Muscle of leg (tissue), 11 donors: ENCODE results near the gene IRF1. TPM values are rescaled to one million over a fixed set of nuclear protein-coding genes. Genes with fewer than 3 reads are reported as not detected.

Source experiments
- DNase-seq: peaks from one replicate; pipeline ENCODE4 v3.0.0; 2013
- H3K27ac ChIP-seq: one replicate; pipeline ENCODE4 v1.5.1; 2013; ENCODE audit warnings: mild to moderate bottlenecking, low read length, control low read depth
- H3K27me3 ChIP-seq: one replicate; pipeline ENCODE4 v1.6.1; 2013; ENCODE audit warnings: low read length; ENCODE audit not compliant: control insufficient read depth, insufficient read depth
- H3K36me3 ChIP-seq: one replicate; pipeline ENCODE4 v1.6.1; 2013; ENCODE audit warnings: low read length; ENCODE audit not compliant: control insufficient read depth, insufficient read depth
- H3K4me1 ChIP-seq: one replicate; pipeline ENCODE4 v1.6.1; 2013; ENCODE audit warnings: low read length; ENCODE audit not compliant: control insufficient read depth, insufficient read depth
- H3K4me3 ChIP-seq: one replicate; pipeline ENCODE4 v1.5.1; 2013; ENCODE audit warnings: low read length, control low read depth
- H3K9me3 ChIP-seq: replicated peaks from 2 replicates; pipeline ENCODE4 v1.6.1; 2013; ENCODE audit warnings: low read depth, low read length; ENCODE audit not compliant: control insufficient read depth
- WGBS: methylation state at CpG from one replicate; pipeline ENCODE4 v1.1.5; 2013; ENCODE audit warnings: missing lambda C conversion rate; ENCODE audit not compliant: insufficient coverage; 5-methylcytosine and 5-hydroxymethylcytosine counted together
- polyA plus RNA-seq, 8 donors: library from polyadenylated mRNA; unstranded; fragments of 120-200 nt; gene quantifications; one replicate each; pipeline versions ENCODE4 v1.2.1 to v1.2.3, GENCODE V29; 2013; ENCODE audit warnings: inconsistent platforms in 1 of 8, low replicate concordance in 1 of 8; ENCODE audit not compliant: insufficient read length in 8 of 8, insufficient read depth in 1 of 8
- total RNA-seq: library from RNA; stranded (reverse); fragments of 120-200 nt; gene quantifications from one replicate; pipeline ENCODE4 v1.2.4, GENCODE V29; 2013

Gene IRF1
- total and polyA plus RNA-seq, 9 donors, result 3.7 to 12.8 (median 9.0) TPM

DNA sequence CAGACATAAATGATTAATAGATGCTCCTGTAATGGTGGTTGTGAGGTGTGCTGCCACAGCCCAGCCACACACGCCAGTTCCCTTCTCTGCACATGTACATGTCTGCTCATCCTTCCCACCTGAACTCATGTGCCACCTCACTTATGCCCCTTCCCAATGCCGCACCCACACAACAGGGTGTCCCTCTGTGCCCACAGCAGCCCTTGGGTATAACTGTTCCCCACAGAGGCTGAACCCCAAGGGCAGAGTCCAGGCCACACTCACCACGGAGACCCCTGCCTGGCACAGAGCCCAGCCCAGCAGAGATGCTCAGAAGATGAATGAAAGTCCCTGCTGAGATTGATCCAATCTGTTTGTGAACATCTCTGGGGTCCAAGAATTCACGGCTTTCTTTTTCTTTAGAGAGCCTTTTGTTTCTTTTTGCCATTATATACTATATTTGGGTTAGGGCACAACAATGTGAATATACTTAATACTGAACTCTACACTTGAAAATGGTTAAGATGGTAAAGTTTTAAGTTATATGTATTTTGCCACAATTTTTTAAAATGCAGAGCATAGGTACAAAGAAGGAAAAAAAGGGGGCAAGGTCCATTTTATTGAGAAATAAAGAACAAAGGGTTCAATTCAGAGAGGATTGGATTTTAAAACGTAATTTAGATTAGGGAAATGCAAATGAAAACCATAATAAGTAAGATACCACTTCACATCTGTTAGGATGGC lies 29.6 kb downstream of the IRF1 start:
- H3K27ac ChIP-seq, result no peak overlapping the region
- no peak for DNase-seq

DNA sequence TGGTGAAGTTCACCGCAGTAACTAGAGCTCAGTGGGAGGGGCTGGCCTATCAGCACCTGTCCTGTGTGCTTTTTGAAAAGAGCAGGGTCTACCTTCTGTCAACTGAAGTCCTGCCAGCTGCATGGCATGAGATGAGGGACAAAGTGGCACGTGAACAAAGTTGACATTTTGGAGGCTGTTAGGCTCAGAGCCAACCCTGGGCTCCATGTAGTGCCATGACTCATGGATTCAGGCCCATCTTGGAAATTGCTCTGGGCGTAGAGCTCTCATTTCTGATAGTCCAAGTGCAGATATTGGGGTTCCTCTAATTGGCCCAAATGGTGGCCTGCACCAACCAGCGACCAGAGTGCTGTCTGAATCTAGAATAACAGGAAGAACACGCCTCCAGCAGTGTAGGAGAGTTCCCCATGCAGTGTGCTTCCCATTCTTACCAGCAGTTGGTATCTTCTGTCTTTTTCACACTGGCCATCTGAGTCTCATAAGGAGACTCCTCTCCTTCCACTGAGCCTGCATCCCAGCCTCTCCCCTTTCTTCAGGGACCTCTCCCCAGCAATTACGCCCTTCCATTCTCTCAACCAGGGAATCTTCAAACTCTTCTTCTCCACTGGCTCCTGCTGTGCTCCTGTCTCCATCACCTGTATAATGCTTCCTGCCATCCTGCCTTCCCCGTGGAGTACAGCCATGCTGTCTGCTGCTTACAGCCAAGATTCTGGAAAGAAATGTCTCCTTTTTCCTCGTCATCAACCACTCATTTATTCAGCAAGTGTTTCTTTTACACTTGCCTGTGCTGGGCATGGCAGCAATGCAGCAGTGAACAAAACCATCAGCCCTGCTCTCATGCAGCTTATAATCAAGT lies 30.4 kb downstream of the IRF1 start:
- no peak overlapping the region for H3K27ac ChIP-seq
- H3K4me3 ChIP-seq, result no peak overlapping the region
- 89% methylated on average over 7 of the region's 8 CpGs for WGBS
- DNase-seq, result no peak
- H3K4me1 ChIP-seq, result peaks cover 50% of the 10 kb centered on the region
- no peaks in the 10 kb centered on the region for H3K27me3 ChIP-seq
- peaks cover 12% of the 10 kb centered on the region for H3K36me3 ChIP-seq
- H3K9me3 ChIP-seq, result no peaks in the 10 kb centered on the region

More for the DNA sequence above, 29.6 kb downstream of the IRF1 start:
- Histone ChIP-seq H3K36me3 (peaks cover 7% of the 10 kb centered on the region), H3K4me3 (no peak overlapping the region), H3K4me1 (peaks cover 48% of the 10 kb centered on the region), H3K27me3 (no peaks in the 10 kb centered on the region), H3K9me3 (no peaks in the 10 kb centered on the region)
- WGBS, result 80% methylated on average over 3 of the region's 5 CpGs

DNA sequence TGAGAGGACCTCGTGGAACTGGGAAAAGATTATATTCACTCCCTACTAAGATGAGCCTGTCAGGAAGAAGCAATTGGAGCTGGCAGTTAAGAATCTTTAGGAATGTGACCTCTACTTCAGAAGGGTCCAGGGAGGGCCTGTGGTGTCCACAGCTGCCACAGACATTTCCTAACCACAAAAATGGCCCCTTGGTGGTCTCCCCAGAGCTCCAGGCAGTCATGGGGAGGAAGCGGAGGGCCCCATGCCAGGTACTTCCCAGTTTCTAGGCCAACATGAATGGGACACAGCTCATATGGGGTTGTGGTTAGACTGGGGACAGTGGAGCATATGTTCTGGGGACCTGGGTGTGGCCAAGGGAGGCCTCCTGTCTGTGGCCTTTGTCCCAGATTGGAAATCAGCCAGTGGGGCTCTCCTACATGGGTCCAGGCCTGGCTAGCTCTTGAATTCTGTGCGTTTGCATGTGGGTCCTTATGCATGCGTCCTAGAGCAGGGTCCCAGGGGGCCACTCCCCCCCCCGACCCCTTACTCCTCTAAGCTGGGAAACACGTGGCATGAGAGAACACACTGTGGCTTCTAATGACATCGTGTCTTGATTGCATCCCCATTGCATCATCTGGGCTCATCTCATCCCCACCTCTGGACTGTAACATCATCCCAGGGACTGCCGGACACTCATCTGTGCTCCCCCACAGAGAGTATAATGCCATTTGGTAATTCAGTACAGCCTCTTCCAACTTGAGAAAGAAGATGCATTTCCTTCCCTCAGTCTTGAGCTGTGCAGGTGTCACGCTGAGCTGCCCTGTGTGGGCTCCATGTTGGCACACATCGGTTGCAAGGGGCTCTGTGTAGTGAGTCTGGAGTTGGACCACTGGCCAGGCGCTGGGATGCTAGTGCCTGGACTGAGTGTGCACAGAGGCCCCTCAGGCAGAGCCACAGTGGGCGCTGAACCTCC lies 31.3 kb downstream of the IRF1 start:
- no peak for DNase-seq
- Histone ChIP-seq H3K27ac (no peak overlapping the region), H3K27me3 (no peaks in the 10 kb centered on the region), H3K9me3 (no peaks in the 10 kb centered on the region), H3K4me1 (peaks cover 41% of the 10 kb centered on the region), H3K4me3 (no peak overlapping the region), H3K36me3 (peaks cover 11% of the 10 kb centered on the region)
- WGBS, result 86% methylated on average over 10 of the region's 12 CpGs

DNA sequence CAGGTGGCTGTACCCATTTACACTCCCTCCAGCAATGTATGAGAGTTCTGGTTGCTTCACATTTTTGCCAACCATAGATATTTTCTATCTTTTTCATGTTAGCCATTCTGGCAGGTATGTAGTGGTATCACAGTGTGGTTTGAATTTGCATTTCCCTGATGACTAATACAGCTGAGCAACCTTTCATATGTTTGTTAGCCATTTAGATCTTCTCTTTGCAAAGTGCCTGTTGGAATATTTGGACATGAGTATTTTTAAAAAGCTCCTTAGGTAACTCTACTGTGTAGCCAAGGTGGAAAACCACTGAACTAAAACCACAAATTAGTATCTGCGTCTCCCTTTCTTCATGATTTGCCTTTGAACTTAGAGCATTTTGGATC lies 31.9 kb downstream of the IRF1 start:
- peaks cover 34% of the 10 kb centered on the region for H3K4me1 ChIP-seq
- H3K9me3 ChIP-seq, result no peaks in the 10 kb centered on the region
- DNase-seq, result no peak
- whole genome bisulfite sequencing, result no CpG with 5 or more reads among the region's 1 CpG
- H3K4me3 ChIP-seq, result no peak overlapping the region
- H3K27ac ChIP-seq, result no peak overlapping the region
- peaks cover 14% of the 10 kb centered on the region for H3K36me3 ChIP-seq
- H3K27me3 ChIP-seq, result no peaks in the 10 kb centered on the region

DNA sequence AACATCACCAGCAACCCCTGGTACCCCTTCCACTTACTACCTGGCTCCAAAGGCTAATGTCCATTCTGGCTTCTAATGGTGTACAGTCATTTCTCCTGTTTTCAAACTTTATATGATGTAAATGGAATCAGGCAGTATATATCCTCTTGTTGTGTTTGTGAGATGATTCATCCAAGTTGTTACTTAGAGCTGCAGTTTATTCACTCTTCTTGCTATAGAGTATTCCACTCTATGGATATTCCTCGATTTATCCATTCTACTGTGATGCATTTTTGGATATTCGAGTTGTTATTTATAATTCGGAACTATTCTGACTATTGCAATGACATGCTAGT lies 32.4 kb downstream of the IRF1 start:
- H3K27me3 ChIP-seq, result no peaks in the 10 kb centered on the region
- no peak overlapping the region for H3K27ac ChIP-seq
- H3K4me3 ChIP-seq, result no peak overlapping the region
- H3K9me3 ChIP-seq, result no peaks in the 10 kb centered on the region
- no peak for DNase-seq
- WGBS, result no CpG with 5 or more reads among the region's 3 CpGs
- H3K36me3 ChIP-seq, result peaks cover 14% of the 10 kb centered on the region
- peaks cover 30% of the 10 kb centered on the region for H3K4me1 ChIP-seq

DNA sequence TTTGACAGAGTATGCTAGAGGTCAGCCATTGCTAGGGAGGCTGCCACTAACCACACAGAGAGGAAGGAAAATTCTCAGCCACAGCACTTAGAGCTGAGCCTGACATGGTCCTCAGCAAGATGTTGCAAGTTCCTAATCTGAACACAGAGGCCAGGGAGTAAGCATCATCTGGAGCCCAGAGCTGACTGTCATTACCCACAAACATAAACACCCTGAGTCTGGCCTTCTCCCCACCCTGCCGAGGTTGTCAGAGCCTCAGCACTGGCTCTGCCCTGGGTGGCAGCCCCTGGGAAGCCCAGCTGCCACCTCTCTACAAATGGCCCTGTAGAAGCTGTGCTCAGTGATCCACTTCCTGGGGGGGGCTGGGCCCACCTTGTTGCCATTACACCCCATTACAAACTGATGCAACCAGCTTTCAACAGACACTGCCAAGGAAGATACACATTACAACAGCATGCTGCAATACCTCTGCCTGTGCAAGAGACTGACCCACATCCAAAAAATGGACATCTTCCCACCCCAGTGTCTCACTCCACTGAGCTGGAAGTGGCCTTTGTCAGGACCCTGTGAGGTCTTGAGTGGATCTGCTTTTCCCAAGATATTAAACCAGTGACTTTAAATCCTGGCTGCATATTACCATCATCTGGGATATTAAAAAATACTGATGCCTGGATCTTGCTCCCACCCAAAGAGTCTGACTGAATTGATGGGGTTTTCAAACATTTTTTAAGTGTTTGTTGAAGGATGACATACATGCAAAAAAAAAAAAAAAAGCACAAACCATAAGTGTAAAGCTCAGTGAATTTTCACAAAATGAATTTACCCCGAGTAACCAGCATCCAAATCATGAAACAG lies 33.0 kb downstream of the IRF1 start:
- H3K27me3 ChIP-seq, result no peaks in the 10 kb centered on the region
- peaks cover 24% of the 10 kb centered on the region for H3K4me1 ChIP-seq
- no peak overlapping the region for H3K4me3 ChIP-seq
- H3K27ac ChIP-seq, result peak overlapping the region; percentile 47
- DNase-seq, result no peak
- WGBS, result 56% methylated on average over 1 of the region's 2 CpGs
- peaks cover 14% of the 10 kb centered on the region for H3K36me3 ChIP-seq
- H3K9me3 ChIP-seq, result no peaks in the 10 kb centered on the region

DNA sequence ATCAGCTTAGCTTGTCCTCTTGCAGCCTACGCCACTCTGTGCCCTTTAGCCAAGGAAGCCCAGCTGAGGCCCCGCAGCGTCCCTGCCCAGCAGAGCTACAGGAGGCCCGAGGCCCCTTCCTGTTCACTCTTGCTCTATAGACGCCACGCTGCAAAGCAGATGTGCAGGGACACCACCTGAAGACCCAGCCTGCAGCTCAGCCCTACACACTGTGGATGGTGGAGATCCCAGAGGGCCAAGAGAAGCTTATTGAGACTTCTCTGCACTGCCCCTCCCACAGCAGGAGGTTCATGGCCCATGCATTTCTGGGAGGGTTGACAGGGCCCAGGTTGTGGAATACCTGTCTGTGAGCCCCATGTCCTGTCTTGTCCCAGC lies 33.6 kb downstream of the IRF1 start:
- H3K4me1 ChIP-seq, result peaks cover 24% of the 10 kb centered on the region
- peak overlapping the region; percentile 57 for H3K27ac ChIP-seq
- H3K4me3 ChIP-seq, result no peak overlapping the region
- WGBS, result 87% methylated on average over 3 of the region's 6 CpGs
- DNase-seq, result no peak
- no peaks in the 10 kb centered on the region for H3K27me3 ChIP-seq
- no peaks in the 10 kb centered on the region for H3K9me3 ChIP-seq
- peaks cover 14% of the 10 kb centered on the region for H3K36me3 ChIP-seq

DNA sequence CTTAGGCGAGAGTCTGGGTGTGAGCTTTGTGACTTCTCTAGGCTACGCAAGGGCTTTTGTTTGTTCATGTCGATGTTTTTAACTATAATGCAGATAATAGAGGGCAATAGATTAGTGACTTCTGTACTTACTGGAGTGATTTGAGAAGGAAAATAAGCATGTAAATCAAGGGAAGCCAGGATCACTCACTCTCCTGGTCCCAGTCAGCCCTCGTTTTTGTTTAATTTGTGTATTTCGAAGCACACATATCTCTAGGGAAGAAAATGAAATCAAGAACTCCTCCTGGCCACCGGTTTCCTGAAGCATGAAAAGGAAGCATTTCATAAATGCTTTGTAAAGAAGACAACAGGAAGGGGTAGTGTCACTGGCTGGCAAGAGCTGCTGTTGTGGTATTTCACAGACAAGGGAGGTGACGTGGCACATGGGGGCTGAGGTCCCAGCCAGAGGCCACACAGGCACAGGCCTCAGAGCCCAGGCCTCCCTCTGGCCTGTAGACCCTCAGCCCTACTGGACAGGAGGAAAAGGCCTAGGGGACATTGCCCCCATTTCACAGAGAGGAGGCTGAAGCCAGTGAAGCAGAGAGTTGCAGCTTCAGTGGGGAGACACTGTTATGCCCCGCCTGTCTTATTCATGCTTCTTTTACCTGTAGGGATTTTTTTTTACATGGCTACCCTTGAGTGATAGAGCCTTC lies 34.1 kb downstream of the IRF1 start:
- no peaks in the 10 kb centered on the region for H3K27me3 ChIP-seq
- peaks cover 14% of the 10 kb centered on the region for H3K36me3 ChIP-seq
- 66% methylated on average over 3 of the region's 8 CpGs for WGBS
- peak; percentile 66 for DNase-seq
- no peaks in the 10 kb centered on the region for H3K9me3 ChIP-seq
- H3K4me3 ChIP-seq, result no peak overlapping the region
- H3K27ac ChIP-seq, result peak overlapping the region; percentile 59
- peaks cover 24% of the 10 kb centered on the region for H3K4me1 ChIP-seq

DNA sequence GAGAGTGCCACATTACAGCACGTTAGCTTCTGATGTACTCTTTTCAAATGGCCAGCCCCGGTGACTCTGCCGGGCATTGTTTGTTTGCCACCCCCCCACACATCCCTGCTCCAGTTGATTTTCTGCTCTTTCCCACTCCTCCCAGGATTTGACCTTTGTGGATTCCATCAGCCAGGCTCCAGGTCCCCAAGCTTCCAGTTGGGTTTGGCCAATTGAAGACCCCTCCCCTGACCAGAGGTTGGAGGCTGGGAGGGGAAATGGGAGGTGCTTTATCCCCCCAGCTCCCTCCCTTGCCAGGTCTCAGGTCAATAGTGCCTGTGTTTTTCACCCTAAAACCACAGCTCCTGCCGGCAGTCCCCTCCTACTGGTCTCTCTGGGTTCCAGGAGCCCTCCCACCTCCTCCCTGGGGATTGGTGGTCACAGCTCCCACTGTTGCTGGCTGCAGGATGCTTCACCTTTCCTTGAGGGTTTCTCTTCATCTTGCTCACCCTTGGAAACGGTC lies 34.9 kb downstream of the IRF1 start:
- Histone ChIP-seq H3K27ac (peak overlapping the region; percentile 59), H3K9me3 (no peaks in the 10 kb centered on the region), H3K27me3 (no peaks in the 10 kb centered on the region), H3K4me1 (peaks cover 24% of the 10 kb centered on the region), H3K36me3 (peaks cover 16% of the 10 kb centered on the region), H3K4me3 (no peak overlapping the region)
- WGBS, result 25% methylated on average over 4 of the region's 5 CpGs
- DNase-seq, result no peak
